Activated naive CD8-positive, alpha-beta T cell treated with anti-CD3 and anti-CD28 coated beads, Interleukin-2, amount 50 U/mL, for 24 hours (primary cell): ENCODE data around the gene DDIT4.
"Not testable (repeated sequence)": the region's sequence is repeated elsewhere in the genome, so short reads cannot be mapped to it uniquely, and the experiment has no call there.

Experiments
- ATAC-seq: fragments of 150-1000 bp; cut with Tn5 transposase; one replicate; pipeline ENCODE4 v1.10.0; 2021
- DNase-seq: peaks from one replicate; pipeline ENCODE4 v3.0.0; 2021
- H3K27ac Mint-ChIP-seq: one replicate; pipeline ENCODE4 v1.8.0; 2021; ENCODE audit warnings: mild to moderate bottlenecking, mixed read lengths
- H3K27me3 Mint-ChIP-seq: one replicate; pipeline ENCODE4 v1.8.0; 2021; ENCODE audit warnings: mixed read lengths
- H3K36me3 Mint-ChIP-seq: one replicate; pipeline ENCODE4 v1.8.0; 2021; ENCODE audit warnings: low read depth, mixed read lengths
- H3K4me1 Mint-ChIP-seq: one replicate; pipeline ENCODE4 v1.8.0; 2021; ENCODE audit warnings: mixed read lengths
- H3K4me3 Mint-ChIP-seq: one replicate; pipeline ENCODE4 v1.8.0; 2021; ENCODE audit warnings: mild to moderate bottlenecking, moderate library complexity, mixed read lengths
- H3K9me3 Mint-ChIP-seq: one replicate; pipeline ENCODE4 v1.8.0; 2021; ENCODE audit warnings: mixed read lengths

DDIT4 gene

DNA sequence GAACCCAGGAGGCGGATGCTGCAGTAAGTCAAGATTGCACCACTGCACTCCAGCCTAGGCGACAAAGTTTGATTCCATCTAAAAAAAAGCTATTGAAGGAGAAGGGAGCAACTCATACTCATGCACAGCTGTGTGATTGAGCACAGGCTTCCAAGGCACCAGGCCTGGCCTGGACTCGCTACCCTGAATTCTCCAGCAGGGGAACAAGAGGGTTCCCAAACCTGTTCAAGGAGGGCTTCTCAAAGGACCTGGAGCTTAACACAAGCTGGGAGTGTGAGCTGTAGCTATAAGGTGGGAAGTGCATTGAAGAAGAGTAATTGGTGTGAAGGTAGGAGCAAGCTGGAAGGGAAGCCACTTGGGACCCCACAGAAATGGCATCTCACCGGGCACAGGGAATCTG is 15.1 kb upstream of the DDIT4 start:
- H3K36me3 Mint-ChIP-seq, result no peaks in the 10 kb centered on the region
- peaks cover 1% of the 10 kb centered on the region for H3K27me3 Mint-ChIP-seq
- no peak for ATAC-seq

DNA sequence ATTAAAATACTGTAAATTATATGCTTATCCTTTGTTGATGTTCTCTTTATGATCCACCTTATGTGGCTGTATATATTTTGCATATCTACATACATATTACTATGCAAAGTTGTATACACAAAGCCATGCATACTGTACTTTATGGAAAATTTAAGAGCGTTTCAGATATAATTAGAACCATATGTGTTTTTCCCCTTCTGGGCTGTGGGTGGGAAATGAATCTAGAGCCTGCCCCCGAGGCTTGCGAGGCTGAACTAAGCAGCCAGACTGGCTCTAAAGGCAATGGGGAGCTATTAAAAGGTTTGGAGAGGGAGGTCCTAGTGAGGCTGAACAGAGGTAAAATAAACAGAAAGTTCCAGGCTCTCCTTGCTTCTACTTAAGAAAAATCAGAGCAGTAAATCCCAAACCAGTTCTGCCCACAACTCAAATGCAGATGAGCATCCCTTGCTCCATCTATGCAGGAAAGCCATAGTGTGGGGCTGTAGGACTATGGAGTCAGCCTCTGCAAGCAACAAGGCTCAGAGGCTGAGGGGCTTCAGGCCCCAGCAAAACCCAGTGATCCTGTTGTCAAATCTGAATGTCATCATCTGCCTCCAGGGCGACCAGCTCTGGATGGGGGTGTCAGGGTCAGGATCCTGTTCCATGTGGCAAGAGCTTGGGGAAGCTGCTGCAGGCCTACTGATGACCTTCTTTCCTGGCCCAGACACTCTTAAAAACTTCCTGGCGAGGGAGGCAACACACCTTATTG is 14.1 kb upstream of the DDIT4 start:
- ATAC-seq, result no peak

More for the DNA sequence above, 15.1 kb upstream of the DDIT4 start:
- Mint-ChIP-seq H3K4me3 (no peak overlapping the region), H3K9me3 (no peaks in the 10 kb centered on the region), H3K27ac (peak overlapping the region; percentile 73), H3K4me1 (peaks cover 88% of the 10 kb centered on the region)
- no peak for DNase-seq

DNA sequence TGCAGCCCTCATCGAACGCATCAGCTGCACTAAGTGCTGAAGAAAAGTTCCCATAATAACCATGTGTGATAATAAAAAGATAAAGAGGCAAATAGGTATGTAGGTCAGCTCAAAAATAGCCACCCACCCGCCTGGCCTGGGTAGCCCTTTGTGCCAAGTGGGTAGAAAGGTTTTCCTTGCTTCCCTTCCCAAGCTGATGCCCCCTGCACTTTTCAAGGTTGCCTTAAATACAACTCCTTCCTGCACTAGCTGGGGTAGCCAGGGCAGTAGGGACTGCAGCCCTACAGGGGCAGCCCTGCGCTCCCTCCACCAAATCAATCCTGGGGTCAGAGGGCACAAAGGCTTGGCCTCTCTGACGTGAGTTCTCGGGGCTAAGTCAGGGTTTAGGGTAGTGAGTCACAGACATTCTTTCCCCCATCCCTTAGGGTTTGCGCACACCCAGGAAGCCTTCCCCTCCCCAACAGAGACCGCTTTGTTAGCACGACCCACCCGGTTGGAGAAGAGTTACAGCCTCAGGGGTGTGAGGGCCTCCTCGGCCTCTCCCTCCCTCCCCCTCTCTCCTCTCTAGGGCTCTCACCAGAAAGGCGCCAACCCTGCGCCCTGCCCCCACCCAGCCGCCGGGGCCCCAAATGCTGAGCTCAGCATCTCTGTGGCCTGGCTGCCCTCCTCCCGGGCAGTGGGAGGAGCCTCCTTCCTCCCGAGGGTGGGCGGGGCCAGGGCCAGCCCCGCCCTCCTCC is 13.3 kb upstream of the DDIT4 start:
- H3K4me1 Mint-ChIP-seq, result peaks cover 82% of the 10 kb centered on the region
- H3K27me3 Mint-ChIP-seq, result peaks cover 1% of the 10 kb centered on the region

More for the DNA sequence above, 14.1 kb upstream of the DDIT4 start:
- Mint-ChIP-seq H3K4me1 (peaks cover 87% of the 10 kb centered on the region), H3K4me3 (peak overlapping the region; percentile 86), H3K9me3 (no peaks in the 10 kb centered on the region), H3K27ac (peak overlapping the region; percentile 99), H3K27me3 (peaks cover 1% of the 10 kb centered on the region), H3K36me3 (no peaks in the 10 kb centered on the region)
- DNase-seq, result peak; percentile 53

DNA sequence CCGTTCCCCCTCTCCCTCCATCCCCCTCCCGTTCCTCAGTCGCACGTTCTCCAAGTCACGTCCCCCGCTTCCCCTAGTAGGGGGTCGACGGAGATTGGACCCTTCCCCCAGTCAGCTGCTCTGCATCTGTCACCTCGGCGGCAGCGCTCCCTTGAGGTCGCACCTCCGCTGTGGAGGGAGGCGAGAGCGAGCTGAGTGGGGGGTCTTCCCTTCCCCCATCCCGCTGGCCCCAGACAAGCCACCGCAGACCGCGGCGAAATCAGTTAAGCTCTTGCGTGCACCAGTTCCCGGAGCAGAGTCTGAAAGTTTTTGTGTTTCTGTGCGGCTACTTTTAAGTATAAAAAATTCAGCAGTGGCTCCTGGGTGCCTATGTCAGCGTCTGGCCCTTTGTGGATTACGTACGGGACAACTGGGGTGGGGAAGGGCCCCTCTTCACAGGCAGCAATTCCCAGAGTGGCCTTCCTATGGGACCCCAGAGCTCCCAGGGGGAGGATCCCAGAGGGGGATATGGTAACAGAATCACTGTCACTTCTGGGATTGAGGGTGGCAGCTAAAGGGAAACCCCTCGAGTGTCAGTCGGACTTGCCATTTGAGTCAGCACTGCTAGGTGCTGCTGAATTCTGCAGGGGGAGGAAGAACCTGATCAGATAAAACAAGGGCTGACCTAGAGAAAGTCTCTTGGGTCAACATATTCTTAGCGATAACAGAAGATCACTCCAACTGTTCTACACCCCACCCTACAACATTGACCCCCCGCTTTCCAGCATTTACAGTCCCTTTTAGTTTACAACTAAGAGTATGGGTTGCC is 12.5 kb upstream of the DDIT4 start:
- peak overlapping the region; percentile 86 for H3K4me3 Mint-ChIP-seq
- H3K4me1 Mint-ChIP-seq, result peaks cover 78% of the 10 kb centered on the region
- H3K27me3 Mint-ChIP-seq, result peaks cover 1% of the 10 kb centered on the region
- H3K36me3 Mint-ChIP-seq, result no peaks in the 10 kb centered on the region
- ATAC-seq, result peak; percentile 59
- peak; percentile 70 for DNase-seq
- no peaks in the 10 kb centered on the region for H3K9me3 Mint-ChIP-seq
- H3K27ac Mint-ChIP-seq, result peak overlapping the region; percentile 99

More for the DNA sequence above, 13.3 kb upstream of the DDIT4 start:
- Mint-ChIP-seq H3K9me3 (no peaks in the 10 kb centered on the region), H3K36me3 (no peaks in the 10 kb centered on the region), H3K4me3 (peak overlapping the region; percentile 86), H3K27ac (peak overlapping the region; percentile 99)
- ATAC-seq (peak; percentile 82), DNase-seq (peak; percentile 92)

DNA sequence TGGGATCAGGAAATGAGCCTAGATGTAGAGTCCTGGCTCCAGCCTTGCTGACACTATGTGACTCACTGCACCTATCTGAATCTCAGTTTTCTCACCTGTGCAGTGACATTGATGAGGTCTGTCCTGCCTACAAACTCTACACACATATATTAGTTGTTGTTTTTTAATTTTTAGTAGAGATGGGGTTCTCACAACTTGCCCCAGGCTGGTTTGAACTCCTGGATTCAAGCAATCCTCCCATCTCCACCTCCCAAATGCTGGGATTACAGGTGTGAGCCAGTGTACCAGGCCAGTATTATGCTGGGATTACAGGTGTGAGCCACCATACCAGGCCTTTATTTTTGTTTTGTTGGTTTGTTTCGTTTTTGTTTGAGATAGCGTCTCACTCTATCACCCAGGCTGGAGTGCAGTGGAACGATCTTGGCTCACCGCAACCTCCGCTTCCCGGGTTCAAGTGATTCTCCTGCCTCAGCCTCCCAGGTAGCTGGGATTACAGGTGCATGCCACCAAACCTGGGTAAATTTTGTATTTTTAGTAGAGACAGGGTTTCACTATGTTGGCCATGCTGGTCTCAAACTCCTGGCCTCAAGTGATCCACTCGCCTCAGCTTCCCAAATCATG is 11.8 kb upstream of the DDIT4 start:
- Mint-ChIP-seq H3K36me3 (no peaks in the 10 kb centered on the region), H3K4me1 (peaks cover 72% of the 10 kb centered on the region)
- peak; percentile 30 for ATAC-seq

DNA sequence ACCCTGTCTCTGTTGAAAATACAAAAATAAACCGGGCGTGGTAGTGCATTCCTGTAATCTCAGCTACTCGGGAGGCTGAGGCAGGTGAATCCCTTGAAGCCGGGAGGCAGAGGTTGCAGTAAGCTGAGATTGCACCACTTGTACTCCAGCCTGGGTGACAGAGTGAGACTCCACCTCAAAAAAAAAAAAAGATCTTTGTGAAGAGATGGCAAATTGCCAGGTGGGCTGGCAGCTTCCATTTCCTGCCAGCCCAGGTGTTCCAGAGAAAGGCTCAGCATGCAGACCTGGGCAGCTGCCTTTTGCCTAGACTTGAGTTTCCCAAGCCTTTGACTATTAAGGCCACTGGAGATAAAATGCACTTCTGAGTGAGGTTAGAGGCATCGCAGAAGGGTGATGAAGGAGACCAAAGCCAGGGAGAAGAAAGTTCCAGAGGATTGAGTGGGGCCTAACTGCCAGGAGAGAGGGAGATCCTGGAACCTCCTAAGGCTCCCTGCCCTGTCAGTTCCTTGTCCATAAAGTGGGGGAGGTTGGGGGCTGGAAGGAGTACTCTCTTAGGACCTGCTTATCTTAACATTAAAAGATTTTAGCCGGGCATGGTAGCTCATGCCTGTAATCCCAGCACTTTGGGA is 10.0 kb upstream of the DDIT4 start:
- H3K4me1 Mint-ChIP-seq, result peaks cover 61% of the 10 kb centered on the region
- H3K4me3 Mint-ChIP-seq, result no peak overlapping the region
- no peak for DNase-seq
- peaks cover 1% of the 10 kb centered on the region for H3K27me3 Mint-ChIP-seq
- H3K36me3 Mint-ChIP-seq, result no peaks in the 10 kb centered on the region
- H3K27ac Mint-ChIP-seq, result peak overlapping the region; percentile 55
- no peaks in the 10 kb centered on the region for H3K9me3 Mint-ChIP-seq
- no peak for ATAC-seq

More for the DNA sequence above, 11.8 kb upstream of the DDIT4 start:
- peak overlapping the region; percentile 86 for H3K4me3 Mint-ChIP-seq
- H3K9me3 Mint-ChIP-seq, result no peaks in the 10 kb centered on the region
- H3K27me3 Mint-ChIP-seq, result peaks cover 1% of the 10 kb centered on the region
- no peak for DNase-seq
- H3K27ac Mint-ChIP-seq, result peak overlapping the region; percentile 99

DNA sequence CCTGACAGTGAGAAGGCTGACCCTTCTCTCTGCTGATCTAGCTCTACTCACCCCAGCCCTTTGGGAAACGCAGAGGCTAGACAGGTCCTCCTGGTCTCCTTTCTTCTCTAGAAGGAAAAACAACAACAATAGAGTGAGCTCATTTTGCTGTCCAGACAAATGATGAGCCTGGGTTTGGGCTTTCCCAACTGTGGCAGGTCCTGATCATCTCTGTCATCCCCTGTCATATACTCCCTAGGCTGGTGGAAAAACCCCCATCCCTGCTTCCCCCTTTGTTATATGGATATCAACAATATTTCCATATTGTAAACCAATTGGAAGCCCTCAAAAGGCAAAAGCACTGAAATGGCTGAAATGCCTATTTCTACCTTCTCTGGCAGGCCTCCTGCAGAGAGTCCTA is 9.2 kb upstream of the DDIT4 start:
- H3K4me1 Mint-ChIP-seq, result peaks cover 53% of the 10 kb centered on the region
- H3K36me3 Mint-ChIP-seq, result no peaks in the 10 kb centered on the region
- ATAC-seq, result no peak
- no peak for DNase-seq
- H3K9me3 Mint-ChIP-seq, result no peaks in the 10 kb centered on the region
- H3K4me3 Mint-ChIP-seq, result no peak overlapping the region
- H3K27me3 Mint-ChIP-seq, result peaks cover 1% of the 10 kb centered on the region
- no peak overlapping the region for H3K27ac Mint-ChIP-seq

DNA sequence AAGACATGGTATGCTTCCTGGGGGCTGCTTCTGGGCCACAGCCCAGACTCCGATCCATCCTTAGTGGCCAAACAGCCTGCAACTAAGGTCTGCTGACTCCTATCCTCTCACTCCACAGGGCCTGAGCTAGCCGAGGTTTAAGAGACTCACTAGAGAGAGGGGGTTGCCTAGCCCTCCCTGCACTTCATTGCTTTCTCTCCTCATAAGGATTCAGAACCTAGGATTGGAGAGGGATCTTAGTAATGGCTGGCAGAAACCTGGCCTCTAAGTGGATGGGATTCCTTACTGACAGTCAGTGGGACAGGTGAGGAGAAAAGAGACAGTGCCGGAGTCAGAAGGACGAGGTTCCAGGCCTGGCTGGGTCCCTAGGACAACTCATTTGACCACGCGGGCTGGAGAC is 8.2 kb upstream of the DDIT4 start:
- DNase-seq (no peak), ATAC-seq (no peak)
- Mint-ChIP-seq H3K27ac (no peak overlapping the region), H3K9me3 (no peaks in the 10 kb centered on the region), H3K4me1 (peaks cover 47% of the 10 kb centered on the region), H3K27me3 (peaks cover 1% of the 10 kb centered on the region), H3K36me3 (no peaks in the 10 kb centered on the region), H3K4me3 (no peak overlapping the region)

DNA sequence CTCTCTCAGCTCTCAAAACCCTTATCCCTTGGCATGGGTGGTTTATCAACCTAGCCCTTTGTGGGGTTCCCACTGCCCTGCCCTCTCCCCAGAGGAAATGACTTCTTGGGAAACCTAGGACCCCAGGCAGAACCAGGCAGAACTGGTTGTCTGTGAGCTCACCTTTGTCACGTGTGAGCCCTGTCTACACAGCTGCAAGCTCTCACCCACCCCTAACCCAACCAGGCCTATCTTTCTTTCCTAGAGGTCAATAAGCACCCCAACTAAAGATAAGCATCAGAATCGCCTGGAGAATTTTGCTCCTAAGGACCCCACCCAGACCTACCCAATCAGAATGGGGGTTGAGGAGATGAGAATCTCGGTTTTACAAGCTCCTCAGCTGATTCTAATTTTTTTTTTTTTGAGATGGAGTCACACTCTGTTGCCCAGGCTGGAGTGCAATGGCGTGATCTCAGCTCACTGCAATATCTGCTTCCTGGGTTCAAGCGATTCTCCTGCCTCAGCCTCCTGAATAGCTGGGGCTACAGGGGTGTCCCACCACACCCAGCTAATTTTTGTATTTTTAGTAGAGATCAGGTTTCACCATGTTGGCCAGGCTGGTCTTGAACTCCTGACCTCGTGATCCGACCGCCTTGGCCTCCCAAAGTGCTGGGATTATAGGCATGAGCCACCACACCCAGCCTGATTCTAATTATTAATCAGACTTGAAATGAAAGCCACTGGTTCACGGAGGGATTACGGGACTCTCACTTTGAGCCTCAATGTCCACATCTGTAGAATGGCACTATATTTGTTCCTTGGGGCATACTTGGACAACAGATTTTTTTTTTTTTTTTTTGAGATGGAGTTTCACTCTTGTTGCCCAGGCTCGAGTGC is 7.5 kb upstream of the DDIT4 start:
- Mint-ChIP-seq H3K4me1 (peaks cover 49% of the 10 kb centered on the region), H3K27ac (no peak overlapping the region), H3K4me3 (no peak overlapping the region), H3K27me3 (no peaks in the 10 kb centered on the region), H3K36me3 (no peaks in the 10 kb centered on the region), H3K9me3 (no peaks in the 10 kb centered on the region)
- DNase-seq (no peak), ATAC-seq (no peak)

DNA sequence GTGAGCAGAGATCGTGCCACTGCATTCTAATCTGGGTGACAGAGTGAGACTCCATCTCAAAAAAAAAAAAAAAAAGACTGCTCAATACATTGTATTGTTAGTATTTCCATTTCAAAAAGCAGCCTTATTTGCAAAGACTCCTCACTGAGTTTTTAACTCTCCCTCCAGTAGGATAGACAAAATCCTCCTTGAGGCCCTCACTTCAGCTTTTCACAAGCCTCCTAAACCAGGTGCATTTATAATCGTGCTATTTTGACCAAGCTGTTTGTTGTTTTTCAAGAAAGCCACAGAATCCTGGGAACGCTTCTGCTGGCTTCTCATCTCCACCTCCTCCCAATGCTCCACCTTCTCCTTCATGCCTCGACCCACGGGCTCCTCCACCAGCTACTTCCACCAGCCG is 6.3 kb upstream of the DDIT4 start:
- DNase-seq (no peak), ATAC-seq (no peak)
- H3K4me3 Mint-ChIP-seq, result no peak overlapping the region
- H3K27me3 Mint-ChIP-seq, result no peaks in the 10 kb centered on the region
- H3K27ac Mint-ChIP-seq, result no peak overlapping the region
- no peaks in the 10 kb centered on the region for H3K36me3 Mint-ChIP-seq
- no peaks in the 10 kb centered on the region for H3K9me3 Mint-ChIP-seq
- H3K4me1 Mint-ChIP-seq, result peaks cover 44% of the 10 kb centered on the region

DNA sequence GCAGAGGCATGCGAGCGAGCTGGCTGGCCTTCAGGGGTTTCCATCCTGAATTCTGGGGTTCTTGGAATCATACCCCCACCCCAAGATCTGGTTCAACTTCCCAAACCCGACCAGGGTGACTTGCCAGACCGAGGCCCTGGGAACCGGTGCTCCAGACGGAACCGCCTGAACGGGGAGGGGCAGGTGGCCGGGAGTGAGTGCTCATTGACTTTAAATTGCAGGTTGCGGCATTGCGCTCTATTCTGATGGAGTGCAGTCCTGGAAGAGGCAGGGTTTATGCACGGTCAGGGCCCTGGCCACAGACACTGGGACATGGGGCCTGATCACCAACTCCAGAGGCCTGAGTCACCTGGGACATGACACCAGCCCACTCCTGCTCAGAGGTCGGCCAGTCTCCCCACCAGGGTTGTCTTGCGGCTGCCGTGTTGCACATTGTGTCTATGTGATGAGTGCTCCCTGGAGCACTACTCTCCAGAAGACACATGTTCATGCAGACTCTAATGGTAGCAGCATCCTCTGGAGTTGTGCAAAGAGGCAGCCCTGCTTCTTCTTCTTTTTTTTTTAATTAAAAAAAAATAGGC is 5.8 kb upstream of the DDIT4 start:
- Mint-ChIP-seq H3K27ac (no peak overlapping the region), H3K27me3 (no peaks in the 10 kb centered on the region), H3K4me1 (peaks cover 43% of the 10 kb centered on the region), H3K9me3 (no peaks in the 10 kb centered on the region), H3K36me3 (no peaks in the 10 kb centered on the region), H3K4me3 (no peak overlapping the region)
- ATAC-seq (no peak), DNase-seq (no peak)

DNA sequence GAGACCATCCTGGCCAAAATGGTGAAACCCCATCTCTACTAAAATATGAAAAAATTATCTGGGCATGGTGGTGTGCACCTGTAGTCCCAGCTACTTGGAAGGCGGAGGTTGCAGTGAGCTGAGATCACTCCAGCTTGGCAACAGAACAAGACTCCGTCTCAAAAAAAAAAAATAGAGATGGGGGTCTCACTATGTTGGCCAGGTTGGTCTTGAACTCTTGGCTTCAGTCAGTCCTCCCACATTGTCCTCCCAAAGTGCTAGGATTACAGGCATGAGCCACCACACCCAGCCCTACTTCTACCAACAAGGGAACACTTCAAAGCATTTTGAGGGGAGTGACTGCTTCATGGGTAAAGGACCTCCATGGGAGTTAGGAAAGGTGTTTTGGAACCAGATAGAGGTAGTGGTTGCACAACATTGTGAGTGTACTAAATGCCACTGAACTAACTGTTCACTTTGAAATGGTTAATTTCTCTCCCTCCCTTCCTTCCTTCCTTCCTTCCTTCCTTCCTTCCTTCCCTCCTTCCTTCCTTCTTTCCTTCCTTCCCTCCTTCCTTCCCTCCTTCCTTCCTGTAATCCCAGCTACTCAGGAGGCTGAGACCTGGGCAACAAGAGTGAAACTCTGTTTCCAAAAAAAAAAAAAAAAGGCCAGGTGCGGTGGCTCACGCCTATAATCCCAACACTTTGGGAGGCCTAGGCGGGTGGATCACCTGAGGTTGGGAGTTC is 5.1 kb upstream of the DDIT4 start:
- not testable (repeated sequence) for H3K27me3 Mint-ChIP-seq, H3K4me3 Mint-ChIP-seq, H3K9me3 Mint-ChIP-seq, H3K36me3 Mint-ChIP-seq, DNase-seq, H3K27ac Mint-ChIP-seq, ATAC-seq
- H3K4me1 Mint-ChIP-seq, result peaks cover 39% of the 10 kb centered on the region
